Kidney epithelial cell (primary cell): ENCODE measurements around the gene RUNX2. TPM values are rescaled to one million over a fixed set of nuclear protein-coding genes. Genes with fewer than 3 reads are reported as not detected.

Experiments
- DNase-seq: peaks from one replicate; pipeline ENCODE4 v3.0.0-alpha.2; 2010; ENCODE audit warnings: low read depth
- H3K27me3 ChIP-seq: 2 replicates; pipeline ENCODE4 v1.6.0; 2011; ENCODE audit warnings: low read length; ENCODE audit not compliant: control insufficient read depth, insufficient read depth
- H3K36me3 ChIP-seq: 2 replicates; pipeline ENCODE4 v1.5.1; 2011; ENCODE audit warnings: low read length; ENCODE audit not compliant: control insufficient read depth, insufficient read depth
- H3K4me3 ChIP-seq: 2 replicates; pipeline ENCODE4 v1.5.1; 2011; ENCODE audit warnings: low read depth, mild to moderate bottlenecking, control low read depth, low read length
- CTCF ChIP-seq: IDR thresholded peaks from 2 replicates; pipeline ENCODE4 v1.5.1; 2011; ENCODE audit warnings: mild to moderate bottlenecking, moderate library complexity, low read length, control low read depth, inconsistent platforms; ENCODE audit not compliant: insufficient read depth, poor library complexity, severe bottlenecking
- total RNA-seq: library from RNA; depleted of rRNA; stranded (reverse); fragments of >200 nt; gene quantifications from 2 replicates; pipeline ENCODE4 v1.2.3, GENCODE V29; 2015

Gene RUNX2
- total RNA-seq, 1 donor from 2014 or later: 9.2 TPM

DNA sequence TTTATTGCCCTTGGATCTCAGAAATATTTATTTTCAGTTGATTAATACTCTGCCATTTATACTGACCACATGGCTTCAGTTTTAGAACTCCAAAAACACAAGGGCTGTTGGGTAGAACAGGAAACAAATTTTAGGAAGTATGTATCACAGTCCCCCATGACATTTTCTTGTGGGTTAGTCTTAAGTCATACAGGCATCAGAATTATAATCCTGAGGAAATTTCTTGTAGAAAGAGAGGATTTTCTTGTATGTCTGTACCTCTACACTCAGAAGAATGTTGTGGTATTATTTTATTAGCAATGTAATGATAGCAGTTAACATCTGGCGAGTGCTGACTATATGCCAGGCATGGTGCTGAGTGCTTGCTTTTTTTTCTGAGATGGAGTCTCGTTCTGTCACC is 384.7 kb downstream of the RUNX2 start:
- no peak for TF ChIP-seq CTCF
- H3K36me3 ChIP-seq: no peaks in the 10 kb centered on the region
- no peaks in the 10 kb centered on the region for H3K27me3 ChIP-seq
- H3K4me3 ChIP-seq: no peak overlapping the region
- DNase-seq: no peak

Other genes with a start within 250 kb of the RUNX2 start
- 18.3 and 25.1 TPM in 2 replicates for gene SUPT3H, start 49.6 kb downstream of the RUNX2 start, total RNA-seq